GM23338 (cell line): ENCODE measurements around the gene CIART. TPM values are rescaled to one million over a fixed set of nuclear protein-coding genes. Genes with fewer than 3 reads are reported as not detected.
A peak's percentile ranks its signal among the peaks of the same experiment; 100 is the strongest.
"Not testable (repeated sequence)": the region's sequence is repeated elsewhere in the genome, so short reads cannot be mapped to it uniquely, and the experiment has no call there.

ENCODE experiments used
- ATAC-seq: fragments of 200-7000 bp; cut with Tn5 transposase; 3 replicates; pipeline ENCODE4 v1.9.1; 2020
- DNase-seq: peaks from one replicate; pipeline ENCODE4 v3.0.0-alpha.2; 2015; ENCODE audit warnings: low spot score
- H2AFZ ChIP-seq: fragments of 200-600 bp; sonication (generic); 2 replicates; pipeline ENCODE4 v1.8.0; 2016; ENCODE audit warnings: antibody characterized with exemption, mild to moderate bottlenecking, moderate library complexity
- H3F3A ChIP-seq: fragments of 200-600 bp; sonication (generic); replicated peaks from 2 replicates; pipeline ENCODE4 v1.8.0; 2017; ENCODE audit warnings: antibody characterized with exemption, mixed run types, low read depth
- H3K27ac ChIP-seq: fragments of 200-600 bp; sonication (generic); 2 replicates; pipeline ENCODE4 v1.6.1; 2016; ENCODE audit warnings: low read depth
- H3K27me3 ChIP-seq: fragments of 200-600 bp; sonication (generic); 2 replicates; pipeline ENCODE4 v1.8.0; 2016; ENCODE audit warnings: mild to moderate bottlenecking, mixed run types, moderate library complexity; ENCODE audit not compliant: insufficient read depth
- H3K36me3 ChIP-seq: fragments of 200-600 bp; sonication (generic); 2 replicates; pipeline ENCODE4 v1.8.0; 2016; ENCODE audit warnings: mild to moderate bottlenecking; ENCODE audit not compliant: insufficient read depth
- H3K4me1 ChIP-seq: fragments of 200-600 bp; sonication (generic); 2 replicates; pipeline ENCODE4 v1.8.0; 2016; ENCODE audit warnings: mild to moderate bottlenecking, moderate library complexity; ENCODE audit not compliant: insufficient read depth
- H3K4me2 ChIP-seq: fragments of 200-600 bp; sonication (generic); 2 replicates; pipeline ENCODE4 v1.7.1; 2017; ENCODE audit warnings: mixed run types
- H3K4me3 ChIP-seq: fragments of 200-600 bp; sonication (generic); 2 replicates; pipeline ENCODE4 v1.6.1; 2016; ENCODE audit warnings: mixed run types
- H3K79me2 ChIP-seq: fragments of 200-600 bp; sonication (generic); replicated peaks from 2 replicates; pipeline ENCODE4 v1.8.0; 2017; ENCODE audit warnings: mild to moderate bottlenecking; ENCODE audit not compliant: insufficient read depth
- H3K9me2 ChIP-seq: fragments of 200-600 bp; sonication (generic); 2 replicates; pipeline ENCODE4 v1.8.0; 2017; ENCODE audit not compliant: insufficient read depth
- H4K20me1 ChIP-seq: fragments of 200-600 bp; sonication (generic); replicated peaks from 2 replicates; pipeline ENCODE4 v1.8.0; 2017; ENCODE audit warnings: mild to moderate bottlenecking; ENCODE audit not compliant: insufficient read depth
- H3K27ac Mint-ChIP-seq: 2 replicates; pipeline ENCODE4 v1.8.0; 2020; ENCODE audit warnings: inconsistent platforms, mild to moderate bottlenecking, moderate library complexity, mixed read lengths
- H3K27me3 Mint-ChIP-seq: 3 replicates; pipeline ENCODE4 v1.8.0; 2022; ENCODE audit warnings: low read depth, mild to moderate bottlenecking, moderate library complexity, mixed read lengths, inconsistent platforms; ENCODE audit not compliant: insufficient read depth, poor library complexity
- H3K36me3 Mint-ChIP-seq: 3 replicates; pipeline ENCODE4 v1.8.0; 2021; ENCODE audit warnings: low read depth, mild to moderate bottlenecking, inconsistent platforms, moderate library complexity, mixed read lengths
- H3K4me1 Mint-ChIP-seq: 3 replicates; pipeline ENCODE4 v1.8.0; 2020; ENCODE audit warnings: mild to moderate bottlenecking, inconsistent platforms, mixed read lengths
- H3K4me3 Mint-ChIP-seq: 3 replicates; pipeline ENCODE4 v1.8.0; 2021; ENCODE audit warnings: moderate library complexity, mild to moderate bottlenecking, inconsistent platforms, mixed read lengths
- H3K9me3 Mint-ChIP-seq: 3 replicates; pipeline ENCODE4 v1.8.0; 2020; ENCODE audit warnings: moderate library complexity, mild to moderate bottlenecking, inconsistent platforms, mixed read lengths
- CREB1 ChIP-seq: fragments of 250-450 bp; sonication (Bioruptor Pico); IDR thresholded peaks from 2 replicates; pipeline ENCODE4 v1.5.0; 2020; ENCODE audit warnings: low read depth, mild to moderate bottlenecking, moderate library complexity
- CTCF ChIP-seq, 2 experiments: fragments of 200-600 bp in 1 of 2; sonication (generic) in 1 of 2; conservative IDR thresholded peaks; 2 replicates each; pipeline versions ENCODE4 v1.5.1 to v1.6.1; 2016 to 2017; ENCODE audit warnings: antibody characterized with exemption in 2 of 2, low read depth in 2 of 2, mild to moderate bottlenecking in 2 of 2, moderate library complexity in 1 of 2
- EZH2 ChIP-seq: fragments of 200-600 bp; sonication (generic); IDR thresholded peaks from one replicate; pipeline ENCODE4 v1.8.0; 2017; ENCODE audit warnings: antibody characterized with exemption, mild to moderate bottlenecking, low read depth; ENCODE audit not compliant: unreplicated experiment
- POLR2AphosphoS5 ChIP-seq: IDR thresholded peaks from 2 replicates; pipeline ENCODE4 v1.6.1; 2016; ENCODE audit warnings: antibody characterized with exemption, low read depth
- ZNF114 ChIP-seq: fragments of 250-450 bp; sonication (Bioruptor Pico); IDR thresholded peaks from 2 replicates; pipeline ENCODE4 v1.5.0; 2020; ENCODE audit warnings: mild to moderate bottlenecking, moderate library complexity
- ZNF331 ChIP-seq: fragments of 250-450 bp; sonication (Bioruptor Pico); IDR thresholded peaks from 2 replicates; pipeline ENCODE4 v1.5.0; 2020; ENCODE audit warnings: low read depth, mild to moderate bottlenecking, moderate library complexity
- ZNF462 ChIP-seq: fragments of 250-450 bp; sonication (Bioruptor Pico); IDR thresholded peaks from 2 replicates; pipeline ENCODE4 v1.5.0; 2020; ENCODE audit warnings: mild to moderate bottlenecking, moderate library complexity
- polyA plus RNA-seq: library from polyadenylated mRNA; unstranded; fragments of >200 nt; fragmentation: Nextera tagmentation; extraction: Ambion mirVana; gene quantifications from 2 replicates; pipeline ENCODE4 v1.2.1, GENCODE V29; 2016
- total RNA-seq: library from RNA; depleted of rRNA; stranded (reverse); fragments of >200 nt; shearing (Covaris generic); gene quantifications from 2 replicates; pipeline ENCODE4 v1.2.3, GENCODE V29; 2014

Gene CIART
- total and polyA plus RNA-seq, 2 experiments from 2014 or later, result 9.3 to 16.4 TPM

- H3K27ac Mint-ChIP-seq, result no peak overlapping the region
- H3K36me3 Mint-ChIP-seq, result 0 out of 3 replicates have a peak, but pooled peaks cover 3% of the 10 kb centered on the region
- peak overlapping the region; percentile 49 for H3K4me3 ChIP-seq
- ATAC-seq, result no peak
- no peak for TF ChIP-seq ZNF331 (CRISPR knock-in tag)
- TF ChIP-seq CREB1 (CRISPR knock-in tag), result no peak
- TF ChIP-seq POLR2AphosphoS5, result no peak
- TF ChIP-seq ZNF462 (CRISPR knock-in tag), result no peak
- no peak for TF ChIP-seq ZNF114 (CRISPR knock-in tag)
- TF ChIP-seq CTCF (conservative IDR thresholded peaks at IDR 0.05; ENCODE audit: low read depth in 2 of 2), result peak; percentile 24 to 30; a peak in 3 of 4 replicates
- no peak for TF ChIP-seq EZH2
- H3K27ac ChIP-seq, result peak overlapping the region; percentile 86
- peaks cover 15% of the 10 kb centered on the region for H3K4me1 ChIP-seq
- H3K4me3 Mint-ChIP-seq, result no peak overlapping the region
- peaks cover 17% of the 10 kb centered on the region for H3K4me1 Mint-ChIP-seq
- no peaks in the 10 kb centered on the region; the same call in 2 of the 3 replicates for H3K9me3 Mint-ChIP-seq
- H3K9me2 ChIP-seq, result peaks cover 7% of the 10 kb centered on the region; the same call in 1 of the 2 replicates
- DNase-seq, result peak; percentile 35
- no peaks in the 10 kb centered on the region for H3K27me3 ChIP-seq
- H3K36me3 ChIP-seq, result no peaks in the 10 kb centered on the region
- H3K4me2 ChIP-seq, result peak overlapping the region; percentile 69
- peaks cover 41% of the 10 kb centered on the region for H3K79me2 ChIP-seq
- H2AFZ ChIP-seq, result no peak overlapping the region
- H4K20me1 ChIP-seq, result peaks cover 10% of the 10 kb centered on the region; the same call in 1 of the 2 replicates
- no peaks in the 10 kb centered on the region for H3F3A ChIP-seq
- H3K27me3 Mint-ChIP-seq, result peaks cover 7% of the 10 kb centered on the region
Observed at GRCh38 chr1:150236614-150237100, 45.7 kb upstream of the CIART start.

GRCh38 chr1:150237176-150237575 lies 45.2 kb upstream of the CIART start:
- H3K9me3 Mint-ChIP-seq, H3F3A ChIP-seq, ATAC-seq, H4K20me1 ChIP-seq, H3K9me2 ChIP-seq, H2AFZ ChIP-seq, H3K36me3 ChIP-seq, H3K27me3 Mint-ChIP-seq, H3K27ac Mint-ChIP-seq, H3K27me3 ChIP-seq, DNase-seq, H3K36me3 Mint-ChIP-seq: not testable (repeated sequence)
- peak overlapping the region; percentile 47; the same call in 2 of the 3 replicates for H3K4me3 Mint-ChIP-seq
- peak overlapping the region; percentile 86 for H3K27ac ChIP-seq
- H3K4me1 ChIP-seq, result peaks cover 15% of the 10 kb centered on the region
- peaks cover 36% of the 10 kb centered on the region for H3K79me2 ChIP-seq
- peak overlapping the region; percentile 49 for H3K4me3 ChIP-seq
- H3K4me2 ChIP-seq, result peak overlapping the region; percentile 69
- peaks cover 17% of the 10 kb centered on the region for H3K4me1 Mint-ChIP-seq
